GM18505 (cell line): ENCODE results near the gene SUGT1.
"Not testable (repeated sequence)": the region's sequence is repeated elsewhere in the genome, so short reads cannot be mapped to it uniquely, and the experiment has no call there.

Experiments
- ATAC-seq: cut with Tn5 transposase; IDR thresholded peaks from one replicate; pipeline ENCODE4 v1.9.1; 2021; ENCODE audit not compliant: unreplicated experiment
- POLR2A ChIP-seq: IDR thresholded peaks from 4 replicates; pipeline ENCODE4 v1.6.1; 2011; ENCODE audit warnings: borderline replicate concordance; ENCODE audit not compliant: insufficient read depth, insufficient read length; ENCODE audit errors: extremely low read depth

SUGT1 gene

DNA sequence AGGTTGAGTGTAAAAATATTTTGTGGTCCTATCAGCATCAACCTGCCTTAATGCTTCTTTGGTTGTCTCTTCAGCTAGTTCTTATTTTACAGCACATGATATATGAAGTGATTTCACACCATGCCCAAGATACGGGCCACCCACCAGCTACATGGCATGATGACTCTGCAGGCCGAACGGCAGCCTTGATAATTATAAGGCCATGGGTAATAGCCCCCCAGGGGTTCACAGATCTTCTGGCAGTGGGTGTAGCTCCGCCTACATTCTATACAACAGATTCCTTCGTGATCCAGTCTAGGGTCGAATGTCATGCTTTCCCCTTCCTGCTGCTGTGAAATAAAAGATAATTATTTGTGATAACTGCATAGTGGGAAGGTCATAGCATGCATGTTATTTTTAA is 50.8 kb downstream of the SUGT1 start:
- TF ChIP-seq POLR2A = no peak
- ATAC-seq = no peak

DNA sequence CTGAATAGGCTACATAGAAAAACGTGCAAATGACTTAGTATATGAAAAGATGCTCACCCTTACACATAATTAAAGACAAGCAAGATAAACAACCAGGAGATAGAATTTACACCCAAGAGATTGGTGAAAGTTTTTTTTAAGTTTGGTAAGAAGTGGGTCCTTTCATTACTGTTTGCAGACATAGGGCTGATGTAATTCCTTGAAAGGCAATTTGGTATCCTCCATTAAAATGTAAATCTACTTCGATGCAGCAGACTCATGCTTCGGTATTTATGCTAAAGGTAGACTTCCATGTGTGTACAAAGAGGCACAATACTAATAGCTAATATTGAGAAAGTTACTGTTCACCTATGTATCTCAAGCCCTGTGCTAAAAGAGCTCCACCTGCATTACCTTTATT is 53.4 kb downstream of the SUGT1 start:
- ATAC-seq = no peak

DNA sequence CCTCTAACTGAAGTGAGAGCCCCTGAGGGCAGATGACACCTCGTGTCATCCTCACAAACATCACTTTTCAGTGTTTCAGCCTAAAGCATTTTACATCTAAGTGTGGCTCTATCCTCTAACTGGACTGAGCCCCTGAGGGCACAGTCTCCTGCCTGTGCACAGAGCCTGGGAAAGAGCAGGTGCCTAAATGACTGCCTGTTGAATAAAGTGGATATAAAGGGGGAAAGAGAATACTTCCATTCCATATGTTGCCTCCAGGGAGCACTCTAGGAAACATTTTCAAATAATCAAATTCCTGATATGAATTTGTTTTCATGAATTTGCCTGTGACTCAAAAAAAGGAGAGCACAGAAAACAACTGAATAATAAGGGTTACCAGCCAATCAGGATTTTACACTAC is 54.7 kb downstream of the SUGT1 start:
- no peak for TF ChIP-seq POLR2A
- no peak for ATAC-seq

More for the DNA sequence above, 53.4 kb downstream of the SUGT1 start:
- no peak for TF ChIP-seq POLR2A

DNA sequence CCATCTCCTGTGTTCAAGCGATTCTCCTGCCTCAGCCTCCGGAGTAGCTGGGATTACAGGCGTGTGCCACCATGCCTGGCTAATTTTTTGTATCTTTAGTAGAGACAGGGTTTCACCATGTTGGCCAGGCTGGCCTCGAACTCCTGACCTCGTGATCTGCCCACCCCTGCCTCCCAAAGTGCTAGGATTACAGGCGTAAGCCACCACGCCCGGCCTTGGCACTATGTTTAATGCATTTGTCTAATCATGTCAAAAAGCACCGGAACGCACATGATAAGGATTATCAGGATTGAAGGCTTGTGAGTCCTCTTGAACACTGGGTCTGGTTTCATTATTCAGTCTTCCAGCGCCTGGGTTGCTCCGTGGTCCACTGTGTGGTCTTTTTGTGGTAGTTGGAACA is 55.6 kb downstream of the SUGT1 start:
- ATAC-seq = not testable (repeated sequence)

DNA sequence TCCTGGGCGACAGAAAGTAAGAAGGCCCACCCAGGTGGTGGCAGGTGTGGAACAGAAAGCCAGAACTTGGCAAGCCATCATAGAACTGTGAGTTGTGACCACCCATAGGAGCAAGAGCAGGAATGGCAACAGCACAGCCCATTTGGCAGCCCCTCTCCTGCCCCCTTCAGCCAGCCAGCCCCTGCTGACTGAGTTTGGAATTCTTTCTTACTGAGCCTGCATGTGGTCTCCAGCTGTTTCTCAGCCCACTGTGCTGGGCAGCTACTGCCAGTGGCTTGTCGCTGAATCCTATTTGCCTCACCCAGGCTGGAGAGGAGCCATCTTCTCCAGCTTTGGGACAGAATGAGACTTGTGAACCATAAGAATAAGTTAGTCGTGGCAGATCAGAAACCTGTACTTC is 58.6 kb downstream of the SUGT1 start:
- no peak for ATAC-seq
- TF ChIP-seq POLR2A = no peak

DNA sequence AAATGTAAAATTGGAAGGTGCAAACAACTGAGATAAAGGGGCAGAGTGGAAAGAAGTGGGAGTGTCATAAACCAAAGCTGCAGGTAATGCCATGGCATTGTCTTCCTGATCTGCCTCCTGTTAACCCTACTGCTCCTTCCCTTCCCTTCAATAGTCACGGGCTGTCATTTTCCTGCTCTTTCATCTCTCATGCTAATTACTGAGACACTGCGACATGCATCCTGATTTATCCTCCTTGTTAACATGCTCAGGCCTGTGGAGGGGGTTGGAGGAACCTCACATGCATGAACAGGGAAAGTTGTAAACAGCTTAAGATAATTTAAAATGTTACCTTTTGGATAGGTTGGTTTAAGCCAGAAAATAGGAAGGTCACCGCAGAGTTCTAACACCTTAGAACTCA is 59.7 kb downstream of the SUGT1 start:
- no peak for TF ChIP-seq POLR2A
- ATAC-seq = no peak

DNA sequence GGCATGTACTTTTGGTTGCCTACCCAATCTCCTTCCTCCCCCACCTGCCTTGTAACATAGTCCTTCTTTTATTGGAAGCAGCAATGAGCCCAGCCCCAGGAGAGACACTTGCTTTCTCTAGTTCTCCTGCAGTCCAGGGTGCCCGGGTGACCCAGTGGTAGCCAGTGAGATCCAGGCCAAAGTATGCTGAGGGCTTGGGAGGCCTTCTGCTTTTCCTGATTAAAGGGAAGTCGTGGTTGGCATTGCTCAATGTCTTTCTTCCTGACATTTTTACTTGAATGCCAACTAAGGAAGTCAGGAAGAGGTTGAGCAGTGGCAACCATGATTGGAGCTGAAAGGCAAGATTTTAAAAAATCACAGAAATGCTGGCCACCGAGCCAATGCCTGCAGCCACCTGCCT is 61.3 kb downstream of the SUGT1 start:
- no peak for TF ChIP-seq POLR2A
- no peak for ATAC-seq

DNA sequence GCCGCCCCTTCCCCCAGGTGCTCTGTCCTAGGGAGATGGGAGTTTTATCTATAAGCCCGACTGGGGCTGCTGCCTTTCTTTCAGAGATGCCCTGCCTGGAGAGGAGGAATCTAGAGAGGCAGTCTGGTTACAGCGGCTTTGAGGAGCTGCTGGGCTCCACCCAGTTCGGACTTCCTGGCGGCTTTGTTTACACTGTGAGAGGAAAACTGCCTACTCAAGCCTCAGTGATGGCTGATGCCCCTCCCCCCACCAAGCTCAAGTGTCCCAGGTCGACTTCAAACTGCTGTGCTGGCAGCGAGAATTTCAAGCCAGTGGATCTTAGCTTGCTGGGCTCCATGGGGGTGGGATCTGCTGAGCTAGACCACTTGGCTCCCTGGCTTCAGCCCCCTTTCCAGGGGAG is 68.3 kb downstream of the SUGT1 start:
- not testable (repeated sequence) for ATAC-seq

DNA sequence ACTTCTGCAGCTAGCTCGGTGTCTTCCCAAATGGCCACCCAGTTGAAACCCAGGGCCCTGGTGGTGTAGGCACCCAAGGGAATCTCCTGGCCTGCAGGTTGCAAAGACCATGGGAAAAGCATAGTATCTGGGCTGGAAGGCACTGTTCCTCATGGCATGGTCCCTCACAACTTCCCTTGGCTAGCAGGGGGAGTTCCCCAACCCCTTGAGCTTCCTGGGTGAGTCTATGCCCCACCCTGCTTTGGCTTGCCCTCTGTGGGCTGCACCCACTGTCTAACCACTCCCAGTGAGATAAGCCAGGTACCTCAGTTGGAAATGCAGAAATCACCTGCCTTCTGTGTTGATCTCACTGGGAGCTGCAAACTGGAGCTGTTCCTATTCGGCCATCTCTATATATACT is 68.7 kb downstream of the SUGT1 start:
- ATAC-seq = not testable (repeated sequence)

DNA sequence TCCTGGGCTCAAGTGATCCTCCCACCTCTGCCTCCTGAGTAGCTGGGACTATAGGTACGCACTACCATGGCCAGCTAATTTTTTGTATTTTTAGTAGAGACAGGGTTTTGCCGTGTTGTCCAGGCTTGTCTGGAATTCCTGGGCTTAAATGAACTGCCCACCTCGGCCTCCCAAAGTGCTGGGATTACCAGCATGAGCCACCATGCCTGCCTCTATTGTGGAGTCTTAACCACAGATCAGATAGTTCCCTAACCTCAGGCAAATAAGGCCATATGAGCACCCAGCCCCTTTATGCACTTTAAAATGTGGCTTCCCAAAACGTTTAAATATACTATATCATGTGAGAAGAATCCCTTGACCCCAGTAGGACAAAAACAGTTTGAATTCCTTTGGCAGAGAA is 70.5 kb downstream of the SUGT1 start:
- no peak for TF ChIP-seq POLR2A
- ATAC-seq = no peak

DNA sequence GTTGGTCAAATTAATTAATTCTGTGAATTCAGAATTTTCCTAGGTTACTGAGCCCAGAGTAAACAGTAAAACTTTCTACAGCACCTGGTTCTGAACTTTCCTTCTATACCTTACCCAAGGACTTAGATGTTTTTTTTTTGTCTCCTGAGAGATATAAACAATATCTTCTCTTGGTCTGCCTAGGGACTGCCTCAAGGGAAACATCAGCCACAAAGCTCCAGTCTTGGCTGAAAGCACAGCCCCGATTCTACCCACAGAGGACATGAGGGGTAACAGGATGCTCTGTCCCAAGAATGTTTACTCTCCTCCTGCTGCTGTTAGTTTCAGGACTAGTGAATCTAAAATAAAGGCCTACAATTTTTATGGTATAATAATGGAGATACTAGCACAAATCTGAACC is 72.7 kb downstream of the SUGT1 start:
- ATAC-seq = no peak
- TF ChIP-seq POLR2A = no peak

DNA sequence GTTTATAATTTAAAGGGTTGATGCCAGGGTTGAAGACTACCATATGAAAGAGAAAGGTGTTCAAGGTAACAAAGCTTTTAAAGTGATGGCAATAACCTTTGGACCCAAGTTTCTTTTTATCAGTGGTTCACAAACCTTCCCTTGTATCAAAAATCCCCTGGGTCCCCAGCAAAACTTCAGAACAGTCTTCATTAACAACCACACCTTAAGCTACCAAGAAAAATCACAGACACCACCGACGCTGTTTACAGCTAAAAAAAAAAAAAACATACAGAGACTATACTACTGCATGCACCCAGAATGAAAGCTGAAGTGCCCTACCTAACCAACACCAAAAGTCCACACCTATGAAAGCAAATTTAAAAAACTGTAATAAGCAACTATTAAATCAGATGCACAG is 73.6 kb downstream of the SUGT1 start:
- no peak for TF ChIP-seq POLR2A
- no peak for ATAC-seq

DNA sequence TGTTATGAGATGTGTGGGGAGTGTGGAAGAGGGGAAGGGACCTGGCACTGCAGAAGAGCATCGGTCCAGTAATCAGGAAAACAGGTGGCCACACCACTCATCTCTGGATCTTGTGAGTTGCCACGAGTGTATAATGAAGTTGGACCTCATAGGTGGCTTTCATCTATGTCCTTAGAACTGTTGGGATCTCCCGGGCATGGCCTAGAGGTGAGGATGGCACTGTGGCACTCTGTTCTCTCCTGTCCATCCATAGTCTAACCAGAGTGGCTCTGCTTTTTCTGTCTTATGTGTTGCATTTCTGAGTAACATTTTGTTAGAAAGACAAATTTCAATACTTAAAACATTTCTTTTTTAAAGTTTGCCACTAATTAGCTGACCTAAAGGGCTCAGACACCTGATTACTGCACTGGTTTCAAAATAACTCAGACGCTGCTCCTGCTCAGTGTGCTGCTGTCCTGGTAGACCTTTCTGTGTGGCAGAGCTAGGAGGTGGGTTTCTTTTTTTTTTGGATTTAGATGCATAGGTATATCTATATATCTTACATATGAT is 81.5 kb downstream of the SUGT1 start:
- TF ChIP-seq POLR2A = no peak
- no peak for ATAC-seq

DNA sequence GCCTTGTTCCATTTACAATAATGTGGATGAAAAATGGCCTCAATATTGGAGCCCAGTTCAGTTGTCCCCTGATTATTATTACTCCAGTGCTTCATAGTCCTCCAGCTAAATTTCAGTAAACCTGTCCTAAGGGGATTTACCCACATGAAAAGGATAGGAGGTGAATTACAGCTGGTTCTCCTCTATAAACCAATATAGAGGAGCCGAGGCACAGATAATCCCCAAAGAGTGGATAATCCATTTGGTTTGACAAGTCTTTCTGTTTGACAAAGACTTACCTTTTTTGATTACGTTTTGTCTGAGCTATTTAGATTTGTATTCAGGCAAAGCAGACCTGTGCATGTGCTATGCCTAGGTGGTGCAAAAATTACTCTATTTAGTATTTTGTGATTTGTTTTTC is 84.3 kb downstream of the SUGT1 start:
- ATAC-seq = no peak
- TF ChIP-seq POLR2A = no peak

DNA sequence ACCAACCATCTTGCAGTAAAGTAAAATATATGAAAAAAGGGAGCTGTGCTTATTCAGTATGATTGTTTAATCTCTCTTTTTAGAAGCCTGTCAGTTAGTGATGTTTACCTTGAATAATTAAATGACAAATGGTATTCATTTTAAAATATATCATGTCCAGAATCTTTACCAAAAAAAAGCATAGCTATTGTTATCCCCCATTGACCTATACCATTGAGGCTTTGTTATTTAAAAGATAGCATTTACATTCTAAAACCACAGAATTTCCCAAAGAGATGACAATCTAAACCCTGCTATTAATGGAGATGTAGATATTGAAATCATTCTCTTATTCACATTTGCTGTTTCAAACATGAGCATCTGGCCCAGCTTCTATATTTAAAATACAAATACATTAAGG is 84.8 kb downstream of the SUGT1 start:
- no peak for ATAC-seq
- no peak for TF ChIP-seq POLR2A
